Endodermal cell (in vitro differentiated cells): ENCODE measurements around the gene HNRNPAB. TPM values are rescaled to one million over a fixed set of nuclear protein-coding genes. Genes with fewer than 3 reads are reported as not detected.

Experiments used
- DNase-seq: peaks from one replicate; pipeline ENCODE4 v3.0.0-alpha.2; 2017
- H3K27ac ChIP-seq: 2 replicates; pipeline ENCODE4 v1.5.1; 2013; ENCODE audit warnings: mild to moderate bottlenecking, low read depth, low read length, moderate library complexity
- H3K27me3 ChIP-seq: 2 replicates; pipeline ENCODE4 v1.6.1; 2013; ENCODE audit warnings: mild to moderate bottlenecking, low read length, moderate library complexity; ENCODE audit not compliant: insufficient read depth, control insufficient read depth, poor library complexity, severe bottlenecking
- H3K36me3 ChIP-seq: 2 replicates; pipeline ENCODE4 v1.7.0; 2013; ENCODE audit warnings: mild to moderate bottlenecking, low read length, moderate library complexity; ENCODE audit not compliant: control insufficient read depth, insufficient read depth
- H3K4me1 ChIP-seq: one replicate; pipeline ENCODE4 v1.7.0; 2013; ENCODE audit warnings: low read length; ENCODE audit not compliant: control insufficient read depth, insufficient read depth
- H3K4me3 ChIP-seq: 2 replicates; pipeline ENCODE4 v1.5.1; 2013; ENCODE audit warnings: mild to moderate bottlenecking, low read length, moderate library complexity
- H3K9ac ChIP-seq: 2 replicates; pipeline ENCODE4 v1.6.1; 2013; ENCODE audit warnings: mild to moderate bottlenecking, low read length, moderate library complexity; ENCODE audit not compliant: poor library complexity, severe bottlenecking; ENCODE audit errors: extremely low read depth
- H3K9me3 ChIP-seq: 2 replicates; pipeline ENCODE4 v1.6.1; 2013; ENCODE audit warnings: mild to moderate bottlenecking, low read length, moderate library complexity; ENCODE audit not compliant: control insufficient read depth
- H3K27ac Mint-ChIP-seq: 2 replicates; pipeline ENCODE4 v1.8.0; 2020; ENCODE audit warnings: mixed read lengths
- H3K27me3 Mint-ChIP-seq: 2 replicates; pipeline ENCODE4 v1.8.0; 2021; ENCODE audit warnings: mild to moderate bottlenecking, mixed read lengths; ENCODE audit not compliant: insufficient read depth
- H3K36me3 Mint-ChIP-seq: 2 replicates; pipeline ENCODE4 v1.8.0; 2020; ENCODE audit warnings: low read depth, mixed read lengths
- H3K4me1 Mint-ChIP-seq: 2 replicates; pipeline ENCODE4 v1.8.0; 2020; ENCODE audit warnings: mixed read lengths
- H3K4me3 Mint-ChIP-seq: 2 replicates; pipeline ENCODE4 v1.8.0; 2020; ENCODE audit warnings: mild to moderate bottlenecking, moderate library complexity, mixed read lengths
- H3K9me3 Mint-ChIP-seq: 2 replicates; pipeline ENCODE4 v1.8.0; 2020; ENCODE audit warnings: mild to moderate bottlenecking, mixed read lengths
- WGBS, 2 experiments: methylation state at CpG; one replicate each; pipeline versions ENCODE4 v1.1.5 to v1.1.7; 2013; ENCODE audit warnings: missing lambda C conversion rate in 2 of 2, mixed read lengths in 1 of 2; ENCODE audit not compliant: insufficient coverage in 1 of 2, insufficient read length in 1 of 2; 5-methylcytosine and 5-hydroxymethylcytosine counted together
- total RNA-seq, 2 donors: library from RNA; stranded (reverse); fragmentation: NEBNext Ultra II Directional in 1 of 2; extraction: Animal tissue kit (Norgen Biotek cat#: 25700) in 1 of 2; gene quantifications; 2 replicates in 1 of 2; 3 replicates in 1 of 2; pipeline ENCODE4 v1.2.1, GENCODE V29; 2021
- TF ChIP-seq, protein P1 (sequence below): fragments of 200-600 bp; sonication (generic); conservative IDR thresholded peaks from 2 replicates; pipeline ENCODE4 v1.5.0; 2021; ENCODE audit warnings: antibody characterized with exemption, mild to moderate bottlenecking

HNRNPAB gene
- total RNA-seq, 2 donors from 2014 or later = 343 to 353 TPM

- no peaks in the 10 kb centered on the region for H3K27me3 Mint-ChIP-seq
- DNase-seq = peak; percentile 66
- H3K4me1 ChIP-seq = no peaks in the 10 kb centered on the region
- H3K36me3 ChIP-seq = peaks cover 91% of the 10 kb centered on the region
- TF ChIP-seq, protein P1, sequence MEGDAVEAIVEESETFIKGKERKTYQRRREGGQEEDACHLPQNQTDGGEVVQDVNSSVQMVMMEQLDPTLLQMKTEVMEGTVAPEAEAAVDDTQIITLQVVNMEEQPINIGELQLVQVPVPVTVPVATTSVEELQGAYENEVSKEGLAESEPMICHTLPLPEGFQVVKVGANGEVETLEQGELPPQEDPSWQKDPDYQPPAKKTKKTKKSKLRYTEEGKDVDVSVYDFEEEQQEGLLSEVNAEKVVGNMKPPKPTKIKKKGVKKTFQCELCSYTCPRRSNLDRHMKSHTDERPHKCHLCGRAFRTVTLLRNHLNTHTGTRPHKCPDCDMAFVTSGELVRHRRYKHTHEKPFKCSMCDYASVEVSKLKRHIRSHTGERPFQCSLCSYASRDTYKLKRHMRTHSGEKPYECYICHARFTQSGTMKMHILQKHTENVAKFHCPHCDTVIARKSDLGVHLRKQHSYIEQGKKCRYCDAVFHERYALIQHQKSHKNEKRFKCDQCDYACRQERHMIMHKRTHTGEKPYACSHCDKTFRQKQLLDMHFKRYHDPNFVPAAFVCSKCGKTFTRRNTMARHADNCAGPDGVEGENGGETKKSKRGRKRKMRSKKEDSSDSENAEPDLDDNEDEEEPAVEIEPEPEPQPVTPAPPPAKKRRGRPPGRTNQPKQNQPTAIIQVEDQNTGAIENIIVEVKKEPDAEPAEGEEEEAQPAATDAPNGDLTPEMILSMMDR = no peak
- no peaks in the 10 kb centered on the region for H3K9me3 Mint-ChIP-seq
- H3K27ac ChIP-seq = no peak overlapping the region
- peaks cover 4% of the 10 kb centered on the region for H3K4me1 Mint-ChIP-seq
- H3K4me3 ChIP-seq = no peak overlapping the region
- no peaks in the 10 kb centered on the region for H3K27me3 ChIP-seq
- no peak overlapping the region for H3K9ac ChIP-seq
- H3K4me3 Mint-ChIP-seq = no peak overlapping the region
- no peak overlapping the region for H3K27ac Mint-ChIP-seq
- no peaks in the 10 kb centered on the region for H3K9me3 ChIP-seq
- 91 to 100% methylated on average over 2 to 6 of the region's 6 CpGs for WGBS, 2 experiments
- H3K36me3 Mint-ChIP-seq = peaks cover 78% of the 10 kb centered on the region
Observed at GRCh38 chr5:178214160-178214803, 9.9 kb downstream of the HNRNPAB start.

- Histone ChIP-seq H3K9me3 (no peaks in the 10 kb centered on the region), H3K4me3 (no peak overlapping the region), H3K27me3 (no peaks in the 10 kb centered on the region), H3K27ac (no peak overlapping the region), H3K36me3 (peaks cover 86% of the 10 kb centered on the region), H3K4me1 (no peaks in the 10 kb centered on the region), H3K9ac (no peak overlapping the region)
- Mint-ChIP-seq H3K27ac (no peak overlapping the region), H3K4me1 (peaks cover 4% of the 10 kb centered on the region), H3K4me3 (no peak overlapping the region), H3K9me3 (no peaks in the 10 kb centered on the region), H3K36me3 (peaks cover 77% of the 10 kb centered on the region), H3K27me3 (no peaks in the 10 kb centered on the region)
- DNase-seq = peak; percentile 55
- TF ChIP-seq, protein P1 = no peak
- WGBS, 2 experiments = 86 to 91% methylated on average over 6 to 13 of the region's 13 CpGs
Observed at GRCh38 chr5:178215280-178216002, 11.1 kb downstream of the HNRNPAB start.

DNA sequence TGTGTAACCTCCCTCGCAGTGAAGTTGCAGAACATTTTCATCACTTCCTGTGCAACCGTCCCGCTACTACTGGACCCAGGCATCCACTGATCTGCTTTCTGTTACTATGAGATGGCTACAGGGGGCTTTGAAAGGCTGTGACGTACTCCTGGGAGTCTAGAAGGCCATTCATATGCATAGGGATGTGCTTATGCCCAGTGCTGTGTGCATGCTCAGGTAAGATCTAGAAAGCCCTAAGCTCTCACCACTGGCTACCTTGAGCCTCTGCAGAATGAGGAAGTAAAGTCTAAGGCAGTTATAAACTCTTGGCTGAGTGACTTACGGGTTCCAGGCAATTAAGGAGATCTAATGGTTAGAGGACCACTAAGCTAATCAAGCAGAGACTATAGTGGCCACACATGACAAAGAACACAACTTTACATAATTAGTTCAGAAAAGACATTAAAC lies 11.8 kb downstream of the HNRNPAB start:
- no peak overlapping the region for H3K4me3 ChIP-seq
- TF ChIP-seq, protein P1 = no peak
- no peak overlapping the region for H3K9ac ChIP-seq
- H3K27ac Mint-ChIP-seq = no peak overlapping the region
- no peak for DNase-seq
- no peaks in the 10 kb centered on the region for H3K27me3 ChIP-seq
- H3K9me3 Mint-ChIP-seq = no peaks in the 10 kb centered on the region
- peaks cover 86% of the 10 kb centered on the region for H3K36me3 ChIP-seq
- no peaks in the 10 kb centered on the region for H3K9me3 ChIP-seq
- 94 to 95% methylated on average over 3 to 5 of the region's 5 CpGs for WGBS, 2 experiments
- peaks cover 4% of the 10 kb centered on the region for H3K4me1 Mint-ChIP-seq
- no peak overlapping the region for H3K4me3 Mint-ChIP-seq
- no peaks in the 10 kb centered on the region for H3K27me3 Mint-ChIP-seq
- H3K27ac ChIP-seq = no peak overlapping the region
- H3K4me1 ChIP-seq = no peaks in the 10 kb centered on the region
- H3K36me3 Mint-ChIP-seq = peaks cover 77% of the 10 kb centered on the region
